NCI-H1105 (cell line): ENCODE results near the gene MEF2D.

Experiments used
- DNase-seq: peaks from one replicate; lab custom pipeline; 2025; lab: John Stamatoyannopoulos, UW

MEF2D gene

DNA sequence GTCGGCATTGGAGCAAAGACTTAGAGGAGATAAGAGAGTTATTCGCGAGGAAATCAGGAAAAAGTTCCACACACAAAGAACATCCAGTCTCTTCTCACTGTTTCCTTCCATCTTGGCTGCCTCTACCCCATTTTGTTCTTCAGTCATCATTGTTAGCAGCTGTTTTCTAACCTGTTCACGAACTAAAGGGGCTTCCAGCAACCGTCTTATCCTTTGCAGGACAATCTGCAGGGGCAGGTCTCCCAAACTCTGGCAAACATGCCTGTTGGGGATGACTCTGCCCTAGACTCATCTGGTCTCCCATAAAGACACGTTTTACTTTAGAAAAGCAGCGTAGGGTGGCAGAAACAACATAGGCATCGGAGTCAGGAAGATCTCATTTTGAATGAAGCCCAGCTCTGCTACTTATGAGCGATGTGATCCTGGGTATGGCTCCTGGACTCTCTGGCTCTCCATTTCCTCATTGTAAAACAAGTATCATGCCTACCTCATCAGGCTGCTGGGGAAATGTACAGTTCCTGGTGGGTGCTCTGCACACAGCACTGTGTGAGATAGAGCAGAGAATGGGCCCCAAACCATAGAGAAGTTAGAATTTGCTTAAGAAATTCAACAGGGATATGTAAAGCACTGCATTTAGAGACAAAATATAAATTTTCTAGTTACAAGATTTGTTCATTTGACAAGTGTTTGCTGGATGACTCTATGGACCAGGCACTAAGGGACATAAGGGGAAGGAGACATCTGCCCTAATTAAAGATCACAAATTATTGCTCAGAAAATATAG, 59.7 kb downstream of the MEF2D start:
- no peak for DNase-seq

DNA sequence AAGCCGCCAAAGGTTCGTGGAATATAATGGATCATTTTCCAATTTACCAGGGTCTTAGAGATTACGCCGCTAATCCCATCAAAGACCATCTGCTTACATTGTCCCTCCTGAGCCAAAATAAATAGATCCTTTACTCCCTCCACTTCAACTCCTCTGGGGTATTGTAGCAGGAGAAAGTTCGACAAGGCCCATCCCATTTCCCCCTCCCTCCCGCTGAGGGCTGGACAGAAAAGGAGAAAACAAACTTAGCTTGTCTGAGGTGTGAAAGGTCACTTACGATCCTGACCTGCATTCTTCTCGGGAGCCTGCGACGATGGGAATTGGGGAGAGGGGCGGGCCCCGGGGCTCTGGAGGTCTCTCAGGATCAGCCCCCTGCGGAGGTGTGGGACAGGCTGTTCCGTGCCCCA, 60.8 kb downstream of the MEF2D start:
- no peak for DNase-seq

- DNase-seq = no peak
Observed at GRCh38 chr1:156439036-156439776, 61.4 kb downstream of the MEF2D start.

GRCh38 chr1:156438278-156438987, 62.1 kb downstream of the MEF2D start:
- DNase-seq = no peak

GRCh38 chr1:156437037-156437867, 63.3 kb downstream of the MEF2D start:
- no peak for DNase-seq

DNA sequence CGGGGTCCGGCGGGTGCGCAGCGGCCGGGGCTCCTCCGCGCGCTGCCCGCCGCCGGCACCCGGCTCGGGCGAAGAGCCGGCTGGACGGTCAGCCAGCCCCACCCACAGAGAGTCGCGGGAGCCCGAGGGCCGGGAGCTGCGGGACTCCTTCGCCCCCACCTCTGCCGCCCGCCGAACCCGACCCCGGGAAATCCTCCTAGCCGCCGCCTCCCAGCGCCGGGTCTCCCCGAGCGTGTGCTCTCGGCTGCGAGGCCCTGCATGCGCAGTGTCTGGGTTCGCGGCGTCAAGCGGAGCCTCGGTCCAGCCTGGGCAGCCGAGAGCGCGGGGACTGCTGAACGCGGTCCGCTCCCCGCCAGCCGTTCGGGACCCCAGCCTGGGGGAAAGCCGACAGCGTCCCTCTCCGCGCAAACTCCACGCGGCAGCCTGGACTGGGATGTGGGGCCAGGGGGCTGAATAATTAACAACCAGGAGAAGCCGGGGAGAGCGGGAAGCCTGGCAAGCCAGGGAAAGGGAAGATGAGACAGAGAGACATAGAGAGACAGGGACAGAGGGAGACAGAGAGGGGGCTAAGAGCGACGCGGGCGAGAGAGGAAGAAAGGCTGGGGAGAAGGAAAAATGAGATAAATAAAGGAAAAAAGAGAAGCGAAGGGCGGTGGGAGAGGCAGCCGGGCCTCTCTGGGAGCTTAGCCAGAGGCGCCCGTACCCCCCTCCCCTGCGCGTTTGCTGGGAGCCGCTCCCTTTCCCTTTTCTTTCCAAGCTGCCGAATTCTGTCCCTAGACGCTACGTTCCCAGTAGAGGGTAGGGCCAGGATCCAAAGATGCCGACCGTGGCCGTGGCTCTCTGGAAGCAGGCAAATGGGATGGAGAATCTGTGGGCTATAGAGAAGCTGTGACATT, 64.2 kb downstream of the MEF2D start:
- peak; percentile 43 for DNase-seq

DNA sequence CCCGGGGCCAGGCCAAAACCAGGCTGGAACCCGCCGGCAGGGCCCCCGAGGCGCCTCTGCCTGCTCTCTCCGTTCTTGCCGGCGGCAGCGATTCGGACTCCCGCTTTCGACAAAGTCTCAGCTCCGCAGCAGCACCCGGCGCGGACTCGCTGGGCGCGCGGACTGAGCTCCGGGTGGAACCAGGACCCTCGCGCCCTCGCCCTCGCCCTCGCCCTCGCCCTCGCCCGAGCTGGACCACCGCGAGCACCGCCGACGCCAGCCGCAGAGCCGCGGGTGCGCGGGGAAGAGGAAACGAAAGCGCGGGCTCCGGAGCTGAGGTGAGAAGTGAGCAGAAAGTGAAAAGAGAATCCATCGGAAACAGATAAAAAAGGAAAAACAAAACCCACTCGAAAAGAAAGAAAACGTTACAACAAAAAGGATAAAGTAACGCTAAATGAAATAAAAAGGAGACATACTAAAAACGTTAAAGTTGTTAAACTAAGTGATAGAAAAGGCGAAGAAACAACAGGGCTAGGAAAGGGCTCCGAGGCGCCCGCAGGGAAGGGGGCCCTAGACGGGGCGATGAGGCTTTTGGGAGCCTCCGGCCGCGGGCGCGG, 64.9 kb downstream of the MEF2D start:
- no peak for DNase-seq

DNA sequence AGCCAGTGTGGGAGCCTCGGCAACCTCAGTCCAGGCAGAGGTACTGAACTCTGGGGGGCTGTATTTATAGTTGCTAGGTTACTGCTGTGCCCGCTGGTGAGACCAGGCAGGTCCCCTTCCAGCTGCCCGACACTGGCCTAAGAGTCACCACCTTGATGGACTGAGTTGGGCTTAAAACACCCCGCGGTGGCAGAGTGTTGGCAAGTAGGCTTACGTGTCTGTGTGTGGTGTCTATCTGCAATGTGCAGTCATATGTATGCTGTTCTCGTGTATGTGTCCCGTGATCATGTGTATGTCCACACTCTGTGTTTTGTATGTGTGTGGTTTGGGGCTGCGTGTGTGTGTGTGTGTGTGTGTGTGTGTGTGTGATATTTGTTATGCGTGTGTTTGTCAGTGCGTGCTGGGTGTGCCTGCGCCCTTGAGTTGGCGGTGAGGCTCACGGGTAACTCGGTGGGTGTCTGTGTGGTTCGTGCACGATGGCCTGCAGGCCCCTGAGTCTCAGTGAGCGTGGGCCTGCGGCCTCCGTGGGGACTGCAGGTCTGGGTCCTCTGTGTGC, 65.5 kb downstream of the MEF2D start:
- no peak for DNase-seq

- no peak for DNase-seq
Observed at GRCh38 chr1:156433602-156434001, 67.0 kb downstream of the MEF2D start.

DNA sequence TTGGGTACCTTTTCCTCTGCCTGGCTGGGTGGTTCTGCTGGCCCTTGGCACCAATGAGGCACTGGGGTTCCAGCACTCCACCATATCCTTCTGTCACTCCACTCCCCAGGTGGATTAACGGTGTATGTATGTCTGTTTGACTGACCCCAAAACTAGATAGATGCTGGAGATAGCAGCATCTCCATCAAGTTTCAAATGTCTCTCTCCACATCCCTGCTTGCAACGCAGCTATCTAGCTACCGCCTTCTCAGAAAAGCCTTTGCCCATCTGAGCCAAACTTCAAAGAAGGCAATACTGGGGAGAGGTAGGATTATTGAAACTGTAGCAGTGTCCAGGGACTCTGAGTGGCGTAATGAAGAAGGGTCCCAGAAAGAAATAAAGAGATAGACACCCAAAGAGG, 67.5 kb downstream of the MEF2D start:
- DNase-seq = no peak

GRCh38 chr1:156432669-156433018, 67.9 kb downstream of the MEF2D start:
- no peak for DNase-seq

DNA sequence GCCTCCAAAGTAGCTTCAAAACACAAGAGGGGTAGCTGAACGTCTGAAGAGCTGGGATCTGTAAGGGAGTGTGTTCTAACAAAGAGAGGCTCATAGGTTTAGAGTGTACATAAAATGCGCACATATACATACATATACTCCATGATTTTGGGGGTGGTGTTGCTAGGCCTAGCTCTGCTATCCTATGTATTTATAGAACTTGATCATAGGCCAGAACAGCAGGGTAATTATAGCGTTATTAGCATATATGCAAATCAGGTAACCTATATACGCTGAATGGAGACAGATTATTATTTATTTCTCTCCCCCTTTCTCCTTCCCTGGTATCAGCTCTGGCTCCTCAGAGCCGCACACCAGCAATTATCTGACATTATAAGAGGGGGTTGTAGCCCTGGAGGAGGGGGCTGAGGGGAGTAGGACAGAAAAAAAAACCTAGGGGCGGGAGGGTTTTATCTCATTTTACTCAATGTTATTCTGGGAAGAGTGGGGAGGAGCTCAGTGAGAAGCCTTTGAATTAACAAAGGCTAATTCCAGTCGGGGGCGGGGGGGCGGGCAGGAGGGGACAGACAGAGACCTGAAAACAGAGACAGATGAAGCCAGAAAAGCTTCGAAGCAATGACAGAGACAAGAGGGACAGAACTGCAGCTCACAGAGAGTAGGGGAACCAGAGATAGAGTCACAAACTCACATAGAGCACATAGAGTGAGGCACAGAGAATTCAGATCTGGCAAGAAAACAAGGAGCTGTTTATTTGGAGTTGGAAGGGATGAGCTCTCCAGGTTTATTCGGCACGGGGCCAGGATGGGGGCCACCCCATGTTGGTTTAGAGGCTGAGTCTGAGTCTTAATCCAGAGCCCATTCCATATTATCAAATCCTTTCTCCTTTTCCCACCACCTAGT, 68.6 kb downstream of the MEF2D start:
- no peak for DNase-seq

- DNase-seq = no peak
Observed at GRCh38 chr1:156431366-156431765, 69.2 kb downstream of the MEF2D start.

GRCh38 chr1:156430866-156431265, 69.7 kb downstream of the MEF2D start:
- no peak for DNase-seq

DNA sequence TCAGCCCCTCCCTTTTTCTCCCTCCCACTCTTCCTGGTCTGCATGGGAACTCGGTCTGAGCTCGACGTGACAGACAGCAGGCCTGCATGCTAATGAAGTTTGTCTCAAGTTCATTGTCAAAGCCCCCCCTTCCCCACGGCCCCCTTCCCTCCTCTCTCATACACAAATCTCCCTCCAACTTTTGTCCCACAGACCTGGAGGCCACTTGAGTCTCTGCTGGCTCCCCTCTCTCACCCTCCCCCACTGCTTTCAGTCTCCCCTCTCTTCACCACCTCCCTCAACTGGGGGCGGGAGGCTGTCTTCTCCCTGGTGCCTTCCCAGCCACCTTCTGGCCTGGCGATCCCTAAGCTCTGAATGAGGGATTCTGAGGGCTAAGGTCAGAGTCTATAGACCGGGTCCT, 70.3 kb downstream of the MEF2D start:
- no peak for DNase-seq

- DNase-seq = no peak
Observed at GRCh38 chr1:156429313-156430060, 71.1 kb downstream of the MEF2D start.

DNA sequence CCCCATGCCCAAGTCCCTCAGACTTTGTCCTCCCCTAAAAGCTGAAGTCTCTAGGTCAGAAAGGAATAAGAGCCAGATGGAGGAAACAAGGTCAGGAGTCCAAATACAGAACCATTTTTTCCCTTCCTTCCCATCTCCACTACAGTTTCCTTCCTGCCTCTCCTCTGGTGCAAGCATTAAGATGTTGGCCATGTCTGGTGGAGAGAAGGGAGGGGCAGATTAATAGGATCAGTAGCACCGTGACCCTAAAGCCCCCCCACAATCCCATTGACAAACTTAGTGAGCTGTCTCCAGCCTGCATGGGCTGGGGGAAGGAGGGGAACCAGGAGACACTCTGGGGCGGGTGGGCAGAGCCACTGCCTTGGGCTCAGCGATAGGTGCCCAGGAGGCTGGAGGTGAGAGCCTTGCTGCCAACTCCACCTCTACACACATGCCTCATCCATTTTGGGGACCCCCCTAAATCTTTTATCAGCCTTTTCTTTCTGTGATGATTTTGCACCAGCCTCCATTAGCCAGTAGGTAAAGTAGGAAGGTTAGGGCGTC, 71.8 kb downstream of the MEF2D start:
- DNase-seq = no peak

GRCh38 chr1:156427957-156428356, 72.6 kb downstream of the MEF2D start:
- DNase-seq = no peak
